Stomach (tissue), 4 donors: ENCODE results near the gene SPATA21.

Experiments
- POLR2AphosphoS5 ChIP-seq, 3 donors: sonication (generic); formaldehyde crosslinking; IDR thresholded peaks; one replicate each; pipeline ENCODE4 v1.6.1; 2016; ENCODE audit warnings: antibody characterized with exemption in 3 of 3
- TF ChIP-seq, protein P1 (sequence below), 7 experiments: fragments of 450-650 bp in 4 of 7; fragments of 200-600 bp in 3 of 7; sonication (generic) in 3 of 7; IDR thresholded peaks; one replicate each; pipeline ENCODE4 v1.5.1; 2016 to 2019; ENCODE audit warnings: antibody characterized with exemption in 7 of 7, control low read depth in 2 of 7, mild to moderate bottlenecking in 1 of 7

DNA sequence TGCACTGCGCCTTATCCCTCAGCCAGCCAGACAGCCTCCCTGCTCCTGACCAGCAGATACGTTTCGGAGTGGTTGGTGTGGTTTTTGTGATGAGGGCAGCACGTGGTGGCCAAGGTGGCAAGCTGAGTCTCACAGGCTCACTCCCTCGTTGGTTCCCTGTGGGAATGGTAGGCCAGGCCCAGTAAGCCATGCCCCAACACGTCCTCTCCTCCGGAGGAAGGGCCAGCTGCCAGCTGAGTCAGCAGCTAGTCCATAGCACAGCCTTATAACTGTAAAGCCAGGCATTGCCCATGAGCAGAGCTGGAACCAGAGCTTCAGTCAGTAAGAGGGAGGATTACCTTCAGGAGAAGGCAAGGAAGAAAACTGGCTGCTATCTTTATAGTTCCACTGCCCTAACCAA is 40.6 kb downstream of the SPATA21 start:
- TF ChIP-seq, protein P1, sequence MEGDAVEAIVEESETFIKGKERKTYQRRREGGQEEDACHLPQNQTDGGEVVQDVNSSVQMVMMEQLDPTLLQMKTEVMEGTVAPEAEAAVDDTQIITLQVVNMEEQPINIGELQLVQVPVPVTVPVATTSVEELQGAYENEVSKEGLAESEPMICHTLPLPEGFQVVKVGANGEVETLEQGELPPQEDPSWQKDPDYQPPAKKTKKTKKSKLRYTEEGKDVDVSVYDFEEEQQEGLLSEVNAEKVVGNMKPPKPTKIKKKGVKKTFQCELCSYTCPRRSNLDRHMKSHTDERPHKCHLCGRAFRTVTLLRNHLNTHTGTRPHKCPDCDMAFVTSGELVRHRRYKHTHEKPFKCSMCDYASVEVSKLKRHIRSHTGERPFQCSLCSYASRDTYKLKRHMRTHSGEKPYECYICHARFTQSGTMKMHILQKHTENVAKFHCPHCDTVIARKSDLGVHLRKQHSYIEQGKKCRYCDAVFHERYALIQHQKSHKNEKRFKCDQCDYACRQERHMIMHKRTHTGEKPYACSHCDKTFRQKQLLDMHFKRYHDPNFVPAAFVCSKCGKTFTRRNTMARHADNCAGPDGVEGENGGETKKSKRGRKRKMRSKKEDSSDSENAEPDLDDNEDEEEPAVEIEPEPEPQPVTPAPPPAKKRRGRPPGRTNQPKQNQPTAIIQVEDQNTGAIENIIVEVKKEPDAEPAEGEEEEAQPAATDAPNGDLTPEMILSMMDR (IDR thresholded peaks at IDR 0.05) = no peak
- TF ChIP-seq POLR2AphosphoS5 (IDR thresholded peaks at IDR 0.05) = no peak
